Pancreas (tissue), 10 donors: ENCODE results near the gene LILRA6. TPM values are rescaled to one million over a fixed set of nuclear protein-coding genes. Genes with fewer than 3 reads are reported as not detected.
"Not testable (repeated sequence)": the region's sequence is repeated elsewhere in the genome, so short reads cannot be mapped to it uniquely, and the experiment has no call there.

Experiments
- ATAC-seq, 4 donors: fragments of 200-7000 bp; cut with Tn5 transposase; one replicate each; pipeline versions ENCODE4 v1.8.0 to v1.9.1; 2020; ENCODE audit warnings: mild to moderate bottlenecking in 4 of 4, moderate library complexity in 4 of 4
- DNase-seq, 6 donors: peaks; one replicate each; pipeline ENCODE4 v3.0.0-alpha.2; 2020
- FAIRE-seq: peaks from 2 replicates; lab custom pipeline; 2012; peaks lifted over from hg19 to GRCh38; lab: Jason Lieb, UNC
- H3K27ac ChIP-seq, 4 donors: fragments of 200-600 bp; sonication (generic); 1 replicate in 3 of 4; 2 replicates in 1 of 4; pipeline versions ENCODE4 v1.5.0 to v1.8.0; 2020
- H3K27me3 ChIP-seq, 4 donors: fragments of 200-600 bp; one replicate each; pipeline ENCODE4 v1.8.0; 2021
- H3K36me3 ChIP-seq, 3 donors: fragments of 200-600 bp; sonication (generic) in 1 of 3; one replicate each; pipeline versions ENCODE4 v1.5.0 to v1.8.0; 2020 to 2021
- H3K4me1 ChIP-seq, 3 donors: fragments of 200-600 bp; one replicate each; pipeline ENCODE4 v1.8.0; 2021
- H3K4me3 ChIP-seq, 4 donors: fragments of 200-600 bp; sonication (generic) in 2 of 4; one replicate each; pipeline versions ENCODE4 v1.5.0 to v1.8.0; 2020 to 2021
- H3K9me3 ChIP-seq, 4 donors: fragments of 200-600 bp; one replicate each; pipeline ENCODE4 v1.8.0; 2021
- WGBS, 2 donors: extraction: QIAGEN DNeasy Blood & Tissue Kit; methylation state at CpG; one replicate each; pipeline ENCODE4 v1.1.7; 2013; 5-methylcytosine and 5-hydroxymethylcytosine counted together
- intact Hi-C, 3 donors: fragments of 100-400 bp; cut with DNase I; formaldehyde crosslinking; loops; one replicate each; pipeline versions ENCODE4 v1.11.1 to v1.14.2; 2022
- polyA plus RNA-seq, 2 donors: library from polyadenylated mRNA; stranded (reverse); fragments of 200-250 nt; gene quantifications; one replicate each; pipeline ENCODE4 v1.2.3, GENCODE V29; 2013
- total RNA-seq, 6 donors: library from RNA; stranded (reverse); fragmentation: NEBNext Ultra II Directional in 4 of 6; extraction: Animal tissue kit (Norgen Biotek cat#: 25700) in 4 of 6; gene quantifications; one replicate each; pipeline versions ENCODE4 v1.2.1 to v1.2.4, GENCODE V29; 2021 to 2023
- TF ChIP-seq, protein P1 (sequence below), 4 donors: fragments of 200-600 bp; sonication (generic) in 3 of 4; IDR thresholded peaks; one replicate each; pipeline versions ENCODE4 v1.5.0 to v1.8.0; 2021; ENCODE audit warnings: antibody characterized with exemption in 4 of 4
- donor health status: healthy with polysubstance abuse.
- donor health status: DM: no; HTN: no; CAD: no; lungs with moderate emphysema.
- donor health status: DM: no; HTN: no; CAD: no.
- donor health status: control.
- donor health status: control.
- donor health status: Bipolar disorder and iron deficiency.
- donor health status: DM: yes; HTN: yes; CAD: no.
- donor health status: DM: no; HTN: no; CAD: no.
- donor health status: DM: no; HTN: no; CAD: no.
- donor health status: DM: yes; HTN: yes; CAD: no.

The LILRA6 gene
- total RNA-seq: 1 to 10 TPM in 2 of 6 donors, under 1 TPM in 4; 0.20 to 2.4 (median 0.62) TPM
- under 1 TPM; 0.31 to 0.38 TPM for polyA plus RNA-seq

- DNase-seq, H3K4me1 ChIP-seq, H3K9me3 ChIP-seq, H3K4me3 ChIP-seq, H3K36me3 ChIP-seq, intact Hi-C loops, H3K27ac ChIP-seq, FAIRE-seq, H3K27me3 ChIP-seq: not testable (repeated sequence)
- ATAC-seq: peak in 2 of 4 donors; percentile 64 to 68
- 44% methylated on average over 6 of the region's 6 CpGs; no CpG with 5 or more reads in 1 of the 2 donors for WGBS, 2 donors
Measured at GRCh38 chr19:54242646-54243045, at the start of gene LILRA6. TSS of gene LILRA6 (minus strand) at chr19:54242790.

DNA sequence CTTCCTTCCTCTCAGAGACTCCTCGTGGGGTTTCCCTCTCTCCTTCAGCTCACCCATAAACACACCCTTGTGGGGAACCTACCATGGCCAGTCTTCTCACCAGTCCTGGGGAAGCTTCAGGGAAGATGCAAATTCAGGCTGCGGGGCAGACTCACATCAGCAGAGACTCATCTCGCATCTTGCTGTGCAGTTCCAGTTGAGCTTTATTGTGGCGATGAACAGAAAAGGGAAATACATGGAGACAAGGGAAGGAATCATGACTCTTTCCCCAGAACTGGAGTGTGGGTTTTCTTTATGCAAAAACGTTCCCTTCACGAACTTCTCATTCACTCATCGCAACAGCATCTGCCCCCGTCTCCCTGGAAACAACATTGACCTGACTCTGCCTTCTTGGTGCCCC lies 46.6 kb upstream of the LILRA6 start:
- ATAC-seq, H3K4me3 ChIP-seq, H3K4me1 ChIP-seq, H3K9me3 ChIP-seq, H3K27ac ChIP-seq, FAIRE-seq, intact Hi-C loops, H3K27me3 ChIP-seq, DNase-seq, H3K36me3 ChIP-seq: not testable (repeated sequence)
- 45 to 59% methylated on average over 8 of the region's 8 CpGs for WGBS, 2 donors

GRCh38 chr19:54287456-54287855 lies 44.9 kb upstream of the LILRA6 start:
- WGBS, 2 donors: 47 to 59% methylated on average over 4 of the region's 4 CpGs
- TF ChIP-seq, protein P1, sequence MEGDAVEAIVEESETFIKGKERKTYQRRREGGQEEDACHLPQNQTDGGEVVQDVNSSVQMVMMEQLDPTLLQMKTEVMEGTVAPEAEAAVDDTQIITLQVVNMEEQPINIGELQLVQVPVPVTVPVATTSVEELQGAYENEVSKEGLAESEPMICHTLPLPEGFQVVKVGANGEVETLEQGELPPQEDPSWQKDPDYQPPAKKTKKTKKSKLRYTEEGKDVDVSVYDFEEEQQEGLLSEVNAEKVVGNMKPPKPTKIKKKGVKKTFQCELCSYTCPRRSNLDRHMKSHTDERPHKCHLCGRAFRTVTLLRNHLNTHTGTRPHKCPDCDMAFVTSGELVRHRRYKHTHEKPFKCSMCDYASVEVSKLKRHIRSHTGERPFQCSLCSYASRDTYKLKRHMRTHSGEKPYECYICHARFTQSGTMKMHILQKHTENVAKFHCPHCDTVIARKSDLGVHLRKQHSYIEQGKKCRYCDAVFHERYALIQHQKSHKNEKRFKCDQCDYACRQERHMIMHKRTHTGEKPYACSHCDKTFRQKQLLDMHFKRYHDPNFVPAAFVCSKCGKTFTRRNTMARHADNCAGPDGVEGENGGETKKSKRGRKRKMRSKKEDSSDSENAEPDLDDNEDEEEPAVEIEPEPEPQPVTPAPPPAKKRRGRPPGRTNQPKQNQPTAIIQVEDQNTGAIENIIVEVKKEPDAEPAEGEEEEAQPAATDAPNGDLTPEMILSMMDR (IDR thresholded peaks at IDR 0.05): no peak
- DNase-seq: no peak
- Histone ChIP-seq H3K27ac (no peak overlapping the region), H3K4me3 (no peak overlapping the region), H3K9me3 (no peaks in the 10 kb centered on the region), H3K4me1 (no peaks in the 10 kb centered on the region), H3K36me3 (no peaks in the 10 kb centered on the region), H3K27me3 (peaks cover 0 to 3% (median 0%) of the 10 kb centered on the region in 4 donors)
- no peak for ATAC-seq
- no peak for FAIRE-seq
- intact Hi-C loops: no loop called here

DNA sequence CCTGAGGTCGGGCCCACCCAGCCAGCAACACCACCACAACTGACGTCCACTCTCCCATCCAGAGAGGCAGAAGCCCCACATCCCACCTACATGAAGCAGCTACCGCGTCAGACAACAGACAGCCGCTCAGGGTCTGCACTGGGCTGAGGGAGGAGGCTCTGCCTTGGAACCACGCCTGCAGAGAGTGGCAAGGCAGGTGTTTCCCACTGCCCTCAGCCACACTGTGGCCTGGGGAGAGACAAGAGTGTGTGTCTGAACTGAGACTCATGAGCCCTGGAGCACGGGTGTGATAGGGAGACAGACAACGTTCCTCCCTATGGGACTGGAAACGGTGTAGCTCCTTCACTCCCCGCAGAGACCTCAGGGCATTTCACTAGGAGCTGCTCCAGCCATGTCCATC lies 43.7 kb upstream of the LILRA6 start:
- ATAC-seq, H3K27ac ChIP-seq, H3K36me3 ChIP-seq, H3K4me1 ChIP-seq, H3K4me3 ChIP-seq, FAIRE-seq, intact Hi-C loops, DNase-seq, H3K27me3 ChIP-seq, H3K9me3 ChIP-seq: not testable (repeated sequence)
- 45 to 51% methylated on average over 5 to 10 of the region's 10 CpGs for WGBS, 2 donors

DNA sequence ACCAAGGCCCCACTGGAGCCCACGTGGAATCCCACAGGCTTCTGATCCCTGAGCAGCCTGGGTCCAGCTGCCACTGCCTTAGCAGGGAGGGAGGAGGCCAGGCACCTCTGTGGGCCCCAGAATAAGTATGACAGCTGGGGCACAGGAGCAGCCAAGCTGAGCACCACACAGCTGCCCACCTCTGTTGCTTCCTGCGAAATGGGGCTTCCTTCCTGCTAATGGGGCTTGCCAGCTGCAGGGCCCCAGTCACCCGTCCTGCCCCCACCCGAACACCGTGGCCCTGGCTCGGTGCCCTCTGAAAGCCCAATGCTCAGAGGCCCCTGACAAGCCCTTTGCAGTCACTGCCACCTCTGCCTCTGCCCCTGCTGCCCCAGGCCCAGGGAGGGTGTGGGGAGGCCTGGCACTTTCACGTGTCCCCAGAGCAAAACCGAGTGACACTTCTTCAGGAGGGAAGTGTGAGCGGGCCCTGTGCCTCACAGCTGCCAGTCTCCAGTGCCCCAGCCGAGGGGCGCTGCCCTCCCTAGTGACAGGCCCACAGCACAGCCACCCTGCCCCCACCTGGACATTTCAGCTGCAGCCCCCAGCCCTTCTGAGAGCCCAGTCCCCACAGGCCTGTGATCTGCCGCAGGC lies 43.0 kb upstream of the LILRA6 start:
- H3K4me1 ChIP-seq, FAIRE-seq, H3K27ac ChIP-seq, H3K9me3 ChIP-seq, ATAC-seq, H3K27me3 ChIP-seq, H3K36me3 ChIP-seq, H3K4me3 ChIP-seq, DNase-seq, intact Hi-C loops: not testable (repeated sequence)
- WGBS, 2 donors: 52 to 64% methylated on average over 7 to 11 of the region's 12 CpGs

- Histone ChIP-seq H3K27me3 (no peaks in the 10 kb centered on the region), H3K36me3 (no peaks in the 10 kb centered on the region), H3K4me1 (no peaks in the 10 kb centered on the region), H3K27ac (no peak overlapping the region), H3K4me3 (no peak overlapping the region), H3K9me3 (no peaks in the 10 kb centered on the region)
- FAIRE-seq: no peak
- intact Hi-C loops: no loop called here
- TF ChIP-seq, protein P1 (IDR thresholded peaks at IDR 0.05): no peak
- no peak for ATAC-seq
- WGBS, 2 donors: 45 to 53% methylated on average over 9 of the region's 9 CpGs
- DNase-seq: no peak
Measured at GRCh38 chr19:54282686-54283470, 40.3 kb upstream of the LILRA6 start.

- FAIRE-seq, H3K27ac ChIP-seq, DNase-seq, intact Hi-C loops, H3K9me3 ChIP-seq, H3K4me1 ChIP-seq, H3K36me3 ChIP-seq, H3K27me3 ChIP-seq, H3K4me3 ChIP-seq, ATAC-seq: not testable (repeated sequence)
- WGBS, 2 donors: 49 to 64% methylated on average over 5 of the region's 5 CpGs
Measured at GRCh38 chr19:54281729-54282075, 39.1 kb upstream of the LILRA6 start.
